Common myeloid progenitor, CD34-positive (primary cell): ENCODE data around the gene DCBLD2.

ENCODE experiments used
- CTCF ChIA-PET: fragments of 350-600 bp; sonication (Branson Sonifier 250); formaldehyde crosslinking; loops from one replicate; lab custom pipeline; 2021; ENCODE audit warnings: antibody characterized with exemption; lab: Charles Lee
- POLR2A ChIA-PET: fragments of 350-600 bp; sonication (Branson Sonifier 250); formaldehyde crosslinking; loops from one replicate; lab custom pipeline; 2021; ENCODE audit warnings: antibody characterized with exemption; lab: Charles Lee
- DNase-seq, 3 donors: peaks; one replicate each; pipeline versions ENCODE4 v3.0.0 to v3.0.0-alpha.2; 2013
- H3K27ac ChIP-seq, 2 experiments: 1 replicate in 1 of 2; 2 replicates in 1 of 2; pipeline ENCODE4 v1.7.0; 2013; ENCODE audit warnings: inconsistent platforms in 2 of 2, low read length in 2 of 2, mild to moderate bottlenecking in 2 of 2, low read depth in 1 of 2, moderate library complexity in 1 of 2; ENCODE audit not compliant: severe bottlenecking in 2 of 2, insufficient read depth in 1 of 2, poor library complexity in 1 of 2
- H3K27me3 ChIP-seq, 5 experiments: replicated peaks in 2 of 5; 1 replicate in 3 of 5; 2 replicates in 2 of 5; pipeline versions ENCODE4 v1.6.1 to v1.7.0; 2013; ENCODE audit warnings: low read length in 4 of 5, mild to moderate bottlenecking in 2 of 5, moderate library complexity in 2 of 5, inconsistent platforms in 1 of 5; ENCODE audit not compliant: insufficient read depth in 5 of 5, control insufficient read depth in 4 of 5
- H3K36me3 ChIP-seq, 4 experiments: 1 replicate in 2 of 4; 2 replicates in 2 of 4; pipeline versions ENCODE4 v1.6.1 to v1.7.0; 2013; ENCODE audit warnings: low read length in 3 of 4, control low read depth in 1 of 4, mild to moderate bottlenecking in 1 of 4; ENCODE audit not compliant: control insufficient read depth in 4 of 4, insufficient read depth in 4 of 4
- H3K4me1 ChIP-seq, 4 experiments: 1 replicate in 3 of 4; 2 replicates in 1 of 4; pipeline versions ENCODE4 v1.6.1 to v1.7.1; 2013; ENCODE audit warnings: low read length in 3 of 4, mild to moderate bottlenecking in 3 of 4, control low read depth in 1 of 4, inconsistent platforms in 1 of 4, moderate library complexity in 1 of 4; ENCODE audit not compliant: control insufficient read depth in 4 of 4, insufficient read depth in 4 of 4; ENCODE audit errors: control extremely low read depth in 1 of 4
- H3K4me3 ChIP-seq, 7 experiments: 1 replicate in 4 of 7; 2 replicates in 3 of 7; pipeline versions ENCODE4 v1.5.1 to v1.7.0; 2013; ENCODE audit warnings: mild to moderate bottlenecking in 7 of 7, low read length in 6 of 7, moderate library complexity in 6 of 7, inconsistent platforms in 2 of 7, low read depth in 2 of 7, control low read depth in 1 of 7; ENCODE audit not compliant: insufficient read depth in 4 of 7, control insufficient read depth in 1 of 7; ENCODE audit errors: extremely low read depth in 1 of 7
- H3K9me3 ChIP-seq, 5 experiments: 1 replicate in 4 of 5; 2 replicates in 1 of 5; pipeline versions ENCODE4 v1.6.1 to v1.7.1; 2013; ENCODE audit warnings: low read length in 4 of 5, mild to moderate bottlenecking in 2 of 5, inconsistent platforms in 1 of 5, low read depth in 1 of 5, moderate library complexity in 1 of 5; ENCODE audit not compliant: control insufficient read depth in 4 of 5, insufficient read depth in 2 of 5; ENCODE audit errors: control extremely low read depth in 1 of 5
- WGBS: methylation state at CpG from one replicate; pipeline ENCODE4 v1.1.5; 2013; ENCODE audit not compliant: insufficient coverage; 5-methylcytosine and 5-hydroxymethylcytosine counted together

Gene DCBLD2

GRCh38 chr3:98918586-98918985, 17.1 kb upstream of the DCBLD2 start:
- CTCF ChIA-PET, result interaction anchor here (0.5 to 0.6 kb wide), 2 partner anchors 12 to 23 kb away, joined by 3 to 5 read pairs; no protein-coding TSS in a partner anchor
- no peaks in the 10 kb centered on the region for H3K4me1 ChIP-seq
- peaks cover 0 to 4% (median 2%) of the 10 kb centered on the region in 5 experiments for H3K27me3 ChIP-seq
- H3K4me3 ChIP-seq, result no peak overlapping the region
- no peaks in the 10 kb centered on the region for H3K36me3 ChIP-seq
- H3K27ac ChIP-seq, result no peak overlapping the region
- no peak for DNase-seq
- H3K9me3 ChIP-seq, result peaks cover 0 to 2% (median 0%) of the 10 kb centered on the region in 5 experiments
- POLR2A ChIA-PET, result no interaction called here

- ChIA-PET CTCF (no interaction called here), POLR2A (no interaction called here)
- Histone ChIP-seq H3K36me3 (no peaks in the 10 kb centered on the region), H3K27ac (no peak overlapping the region), H3K27me3 (peaks cover 0 to 4% (median 2%) of the 10 kb centered on the region in 5 experiments), H3K9me3 (peaks cover 0 to 2% (median 0%) of the 10 kb centered on the region in 5 experiments), H3K4me3 (no peak overlapping the region), H3K4me1 (no peaks in the 10 kb centered on the region)
- no CpG with 5 or more reads among the region's 1 CpG for WGBS
- no peak for DNase-seq
These were observed 16.1 kb upstream of the DCBLD2 start for GRCh38 chr3:98917608-98918007.

GRCh38 chr3:98914210-98915080, 12.9 kb upstream of the DCBLD2 start:
- CTCF ChIA-PET, result interaction anchor here (0.7 kb wide), 1 partner anchor 656 kb away, joined by 3 read pairs; no protein-coding TSS in a partner anchor

GRCh38 chr3:98912448-98912847, 11.0 kb upstream of the DCBLD2 start:
- H3K9me3 ChIP-seq, result peaks cover 0 to 15% (median 0%) of the 10 kb centered on the region in 5 experiments
- no peak for DNase-seq
- no peaks in the 10 kb centered on the region for H3K36me3 ChIP-seq
- no CpG with 5 or more reads among the region's 1 CpG for WGBS
- H3K27ac ChIP-seq, result no peak overlapping the region
- POLR2A ChIA-PET, result no interaction called here
- CTCF ChIA-PET, result no interaction called here
- H3K4me1 ChIP-seq, result no peaks in the 10 kb centered on the region
- H3K27me3 ChIP-seq, result peaks cover 0 to 2% (median under 1%) of the 10 kb centered on the region in 5 experiments
- no peak overlapping the region for H3K4me3 ChIP-seq

More at GRCh38 chr3:98914210-98915080, 12.9 kb upstream of the DCBLD2 start:
- H3K27ac ChIP-seq, result no peak overlapping the region
- POLR2A ChIA-PET, result no interaction called here
- H3K4me1 ChIP-seq, result no peaks in the 10 kb centered on the region
- H3K4me3 ChIP-seq, result no peak overlapping the region
- no peak for DNase-seq
- H3K9me3 ChIP-seq, result peaks cover 0 to 2% (median 0%) of the 10 kb centered on the region in 5 experiments
- WGBS, result 93% methylated on average over 5 of the region's 10 CpGs
- H3K27me3 ChIP-seq, result peaks cover 0 to 4% (median 2%) of the 10 kb centered on the region in 5 experiments
- no peaks in the 10 kb centered on the region for H3K36me3 ChIP-seq

GRCh38 chr3:98906230-98906629, 4.7 kb upstream of the DCBLD2 start:
- POLR2A ChIA-PET, result no interaction called here
- Histone ChIP-seq H3K36me3 (no peaks in the 10 kb centered on the region), H3K27ac (no peak overlapping the region), H3K27me3 (no peaks in the 10 kb centered on the region), H3K4me1 (peaks cover 0 to 7% (median 3%) of the 10 kb centered on the region in 4 experiments), H3K9me3 (peaks cover 0 to 16% (median 0%) of the 10 kb centered on the region in 5 experiments), H3K4me3 (no peak overlapping the region)
- no peak for DNase-seq
- CTCF ChIA-PET, result interaction anchor here (0.6 kb wide), 1 partner anchor 12 kb away, joined by 5 read pairs; no protein-coding TSS in a partner anchor
- WGBS, result no CpG with 5 or more reads among the region's 1 CpG

GRCh38 chr3:98903705-98904481, 2.4 kb upstream of the DCBLD2 start:
- H3K27ac ChIP-seq, result no peak overlapping the region
- H3K4me1 ChIP-seq, result peaks cover 5 to 18% (median 10%) of the 10 kb centered on the region in 4 experiments
- 96% methylated on average over 10 of the region's 11 CpGs for WGBS

More at GRCh38 chr3:98903705-98904481, 2.4 kb upstream of the DCBLD2 start:
- DNase-seq, result no peak
- Histone ChIP-seq H3K4me3 (no peak overlapping the region), H3K9me3 (peaks cover 0 to 12% (median 0%) of the 10 kb centered on the region in 5 experiments), H3K27me3 (no peaks in the 10 kb centered on the region), H3K36me3 (no peaks in the 10 kb centered on the region)
- CTCF ChIA-PET, result no interaction called here
- POLR2A ChIA-PET, result no interaction called here
